NOMO-1 (cell line): ENCODE results near the gene PA2G4.
"Not testable (repeated sequence)": the region's sequence is repeated elsewhere in the genome, so short reads cannot be mapped to it uniquely, and the experiment has no call there.

Experiments used
- DNase-seq, 2 experiments: peaks; one replicate each; lab custom pipeline; 2025; ENCODE audit not compliant: unreplicated experiment in 2 of 2; lab: John Stamatoyannopoulos, UW

PA2G4 gene

DNA sequence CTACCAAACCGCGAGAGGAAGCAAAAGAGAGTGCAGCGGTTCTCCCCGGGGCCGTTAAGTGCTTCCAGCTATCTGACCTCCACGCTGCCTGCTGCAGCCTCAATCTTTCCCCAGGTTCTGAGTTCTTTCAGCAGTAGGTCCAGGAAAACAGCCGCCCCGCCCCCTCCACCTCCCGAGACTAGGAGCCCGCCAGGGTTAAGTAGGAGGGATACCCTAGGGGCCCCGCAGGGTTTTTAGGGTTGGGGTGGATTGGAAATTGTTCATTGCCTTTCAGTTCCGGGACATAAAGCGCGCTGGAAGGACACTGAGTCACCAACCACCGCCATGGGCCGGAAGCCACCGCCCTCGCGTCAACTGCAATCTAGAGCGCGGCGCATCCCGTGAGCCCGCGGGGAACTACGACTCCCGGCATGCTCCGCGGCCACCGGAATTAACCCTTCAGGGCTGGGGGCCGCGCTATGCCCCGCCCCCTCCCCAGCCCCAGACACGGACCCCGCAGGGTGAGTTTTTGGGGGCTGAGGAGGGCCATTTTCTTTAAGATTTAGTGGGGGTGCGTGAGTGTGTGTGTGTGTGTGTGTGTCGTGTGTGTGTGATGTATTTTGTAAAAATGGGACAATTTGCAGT, 47.9 kb downstream of the PA2G4 start, which contains the start of gene MYL6B:
TSS of gene MYL6B (plus strand) at position 456 of the 624 bp plus-strand sequence. CDS start 1,332 bp downstream, outside the sequence.
- peak; percentile 93 for DNase-seq

DNA sequence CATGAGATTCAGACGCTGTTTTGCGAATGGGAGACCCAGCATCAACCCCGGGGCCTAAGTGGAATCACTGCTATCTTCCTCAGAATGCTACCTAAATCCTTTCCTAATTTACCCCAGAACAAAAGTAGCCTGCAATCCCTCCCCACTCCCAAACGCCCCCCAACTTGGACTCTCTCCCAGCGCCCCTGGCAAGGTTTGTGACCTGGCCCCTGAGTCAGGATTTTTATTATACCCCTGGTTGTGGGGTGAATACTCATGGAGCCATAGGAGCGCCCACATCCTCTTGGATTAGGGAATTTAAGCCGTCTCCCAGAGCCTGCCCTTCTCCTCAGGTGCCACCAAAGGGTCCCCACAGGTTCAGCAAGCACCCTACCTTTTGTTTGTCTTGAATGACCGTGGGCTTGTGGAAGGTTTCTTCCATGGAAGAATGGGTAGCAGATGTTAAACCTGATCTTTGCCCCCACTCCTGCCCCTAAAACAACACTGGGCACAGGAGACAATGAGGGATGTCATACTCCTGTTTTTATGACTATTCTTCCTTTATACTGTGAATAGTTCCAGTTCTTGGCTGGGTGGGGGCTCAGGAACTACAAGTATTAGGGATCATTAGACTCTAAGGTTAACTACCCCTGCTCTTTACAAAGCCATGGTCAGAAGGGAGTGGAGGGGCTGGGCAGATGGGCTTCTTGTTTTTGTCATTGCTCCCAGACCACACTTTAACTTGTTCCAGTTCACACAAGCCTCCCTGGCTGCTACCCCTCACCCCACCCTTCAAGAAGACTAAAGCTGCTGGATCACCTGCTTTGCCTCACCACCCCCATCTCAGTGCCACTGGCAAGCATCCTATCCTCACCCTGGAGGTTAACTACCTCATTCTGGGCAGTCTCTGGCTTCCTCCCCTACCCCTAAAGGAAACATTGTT, 48.7 kb downstream of the PA2G4 start:
- DNase-seq, result no peak

DNA sequence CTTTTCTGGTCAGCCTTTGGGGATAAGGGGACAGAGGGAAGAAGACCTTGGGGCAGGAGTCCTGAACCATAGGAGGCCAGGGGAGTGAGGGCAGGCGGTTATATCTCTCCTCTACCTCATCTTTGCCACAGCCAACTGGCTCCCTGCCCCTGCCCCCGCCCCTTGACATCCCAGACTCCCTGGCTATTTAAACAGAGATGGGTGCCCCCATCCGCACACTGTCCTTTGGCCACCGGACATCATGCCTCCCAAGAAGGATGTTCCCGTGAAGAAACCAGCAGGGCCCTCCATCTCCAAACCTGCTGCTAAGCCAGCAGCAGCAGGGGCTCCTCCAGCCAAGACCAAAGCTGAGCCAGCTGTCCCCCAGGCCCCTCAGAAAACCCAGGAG, 49.3 kb downstream of the PA2G4 start:
- no peak for DNase-seq

DNA sequence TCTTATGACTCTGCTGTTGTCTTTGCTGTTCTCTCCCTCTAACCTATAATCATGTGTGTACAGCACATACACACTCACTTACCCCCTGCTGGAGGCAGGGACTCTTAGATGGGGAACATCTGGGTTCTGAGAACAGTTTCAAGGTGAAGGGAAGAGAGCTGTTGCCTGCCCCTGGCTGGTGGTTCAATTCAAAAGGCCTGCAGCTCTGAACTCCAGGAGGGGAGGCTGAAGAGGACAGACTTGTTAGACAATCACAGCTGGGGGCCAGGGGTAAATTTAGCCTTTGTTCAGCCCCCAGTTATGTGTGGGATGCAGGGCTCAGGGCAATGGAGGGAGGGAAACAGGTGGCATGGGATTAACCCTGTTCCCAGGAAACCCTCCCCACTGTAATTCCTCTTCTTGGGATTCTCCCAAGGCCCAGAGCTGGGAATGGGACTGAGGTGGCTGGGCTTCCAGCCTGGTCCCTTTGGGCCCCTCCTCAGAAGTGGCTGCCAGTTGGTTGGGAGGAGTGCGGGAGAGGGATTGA, 50.0 kb downstream of the PA2G4 start:
- no peak for DNase-seq

DNA sequence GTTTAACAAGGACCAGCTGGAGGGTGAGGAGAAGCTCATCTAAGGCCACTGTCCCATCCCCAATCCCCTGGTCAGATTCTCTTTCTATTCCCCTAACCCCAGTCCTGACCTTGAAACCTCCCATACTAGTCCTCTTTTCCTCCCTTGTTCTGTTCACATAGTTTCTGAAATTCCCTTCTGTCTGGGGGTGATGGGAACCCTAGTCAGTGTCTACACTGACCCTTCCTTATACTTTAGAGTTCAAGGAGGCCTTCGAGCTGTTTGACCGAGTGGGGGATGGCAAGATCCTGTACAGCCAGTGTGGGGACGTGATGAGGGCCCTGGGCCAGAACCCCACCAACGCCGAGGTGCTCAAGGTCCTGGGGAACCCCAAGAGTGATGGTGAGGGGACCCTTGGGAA, 50.5 kb downstream of the PA2G4 start:
- no peak for DNase-seq

DNA sequence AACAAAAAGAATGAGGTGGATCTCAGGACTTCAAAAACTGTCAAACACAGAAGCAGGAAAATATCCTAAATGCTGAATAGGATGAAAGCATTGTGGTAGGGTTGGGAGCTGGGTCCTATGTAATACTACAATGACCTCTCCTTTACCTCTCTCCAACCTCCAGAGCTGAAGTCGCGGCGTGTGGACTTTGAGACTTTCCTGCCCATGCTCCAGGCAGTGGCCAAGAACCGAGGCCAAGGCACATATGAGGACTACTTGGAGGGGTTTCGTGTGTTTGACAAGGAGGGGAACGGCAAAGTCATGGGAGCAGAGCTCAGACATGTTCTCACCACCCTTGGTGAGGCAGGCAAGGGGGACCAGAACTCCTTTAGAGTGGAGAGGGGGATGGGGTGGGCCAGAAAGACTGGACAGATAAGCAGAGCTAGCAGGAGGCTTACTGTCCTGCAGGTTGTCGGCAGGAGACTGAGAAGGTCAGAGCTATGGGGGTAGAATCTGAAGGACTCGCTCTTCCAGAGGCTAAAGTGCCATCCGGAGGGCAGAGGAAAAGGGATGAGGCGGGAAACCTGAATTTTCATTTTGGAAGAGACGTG, 51.0 kb downstream of the PA2G4 start:
- DNase-seq, result no peak

DNA sequence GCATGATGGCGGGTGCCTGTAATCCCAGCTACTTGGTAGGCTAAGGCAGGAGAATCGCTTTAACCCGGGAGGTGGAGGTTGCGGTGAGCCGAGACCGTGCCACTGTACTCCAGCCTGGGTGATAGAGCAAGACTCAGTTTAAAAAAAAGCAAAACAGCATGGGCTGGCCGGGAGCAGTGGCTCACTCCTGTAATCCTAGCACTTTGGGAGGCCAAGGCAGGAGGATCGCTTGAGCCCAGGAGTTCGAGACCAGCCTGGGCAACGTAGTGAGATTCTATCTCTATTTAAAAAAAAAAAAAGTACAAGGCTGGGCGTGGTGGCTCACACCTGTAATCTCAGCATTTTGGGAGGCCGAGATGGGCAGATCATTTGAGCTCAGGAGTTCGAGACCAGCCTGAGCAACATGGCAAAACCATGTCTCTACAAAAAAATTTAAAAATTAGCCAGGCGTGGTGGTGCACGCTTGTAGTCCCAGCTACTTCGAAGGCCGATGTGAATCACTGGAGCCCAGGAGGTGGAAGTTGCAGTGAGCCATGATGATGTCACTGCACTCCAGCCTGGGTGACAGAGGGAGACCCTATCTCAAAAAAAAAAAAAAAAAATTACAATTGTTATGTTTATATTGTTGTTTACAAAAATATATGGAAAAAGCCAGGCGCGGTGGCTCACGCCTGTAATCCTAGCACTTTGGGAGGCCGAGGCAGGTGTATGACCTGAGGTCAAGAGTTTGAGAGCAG, 52.3 kb downstream of the PA2G4 start:
- not testable (repeated sequence) for DNase-seq

DNA sequence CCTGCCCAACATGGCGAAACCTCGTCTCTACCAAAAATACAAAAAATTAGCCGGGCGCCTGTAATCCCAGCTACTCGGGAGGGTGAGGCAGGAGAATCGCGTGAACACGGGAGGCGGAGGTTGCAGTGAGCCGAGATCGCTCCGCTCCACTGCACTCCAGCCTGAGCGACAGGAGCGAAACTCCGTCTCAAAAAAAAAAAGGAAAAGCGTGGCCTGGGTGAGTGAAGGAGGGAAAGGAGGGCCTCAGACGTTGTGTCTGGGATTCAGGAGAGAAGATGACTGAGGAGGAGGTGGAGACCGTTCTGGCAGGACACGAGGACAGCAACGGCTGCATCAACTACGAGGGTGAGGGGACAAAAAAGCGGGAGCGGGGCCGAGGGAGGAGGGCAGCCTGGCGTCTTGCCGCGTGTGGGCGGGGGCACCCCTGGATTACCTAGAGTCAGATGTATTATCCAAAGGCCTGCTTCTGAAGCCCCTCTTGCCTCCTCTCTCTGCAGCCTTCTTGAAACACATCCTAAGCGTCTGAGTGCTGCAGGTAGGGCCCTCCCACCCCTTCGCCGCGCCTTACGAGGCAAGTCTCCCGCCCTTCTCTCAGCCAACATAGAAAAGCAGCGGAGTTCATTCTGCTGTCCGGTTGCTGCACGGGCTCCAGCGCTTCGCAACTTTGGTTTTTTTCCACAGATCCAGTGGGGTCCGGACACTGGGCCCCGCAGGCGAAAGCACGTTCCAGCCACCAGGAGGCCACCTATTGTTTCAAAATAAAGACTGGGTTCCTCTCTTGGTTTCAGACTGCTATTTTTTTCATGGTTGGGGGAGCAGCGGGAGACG, 53.1 kb downstream of the PA2G4 start:
- peak; percentile 86 to 89 for DNase-seq

DNA sequence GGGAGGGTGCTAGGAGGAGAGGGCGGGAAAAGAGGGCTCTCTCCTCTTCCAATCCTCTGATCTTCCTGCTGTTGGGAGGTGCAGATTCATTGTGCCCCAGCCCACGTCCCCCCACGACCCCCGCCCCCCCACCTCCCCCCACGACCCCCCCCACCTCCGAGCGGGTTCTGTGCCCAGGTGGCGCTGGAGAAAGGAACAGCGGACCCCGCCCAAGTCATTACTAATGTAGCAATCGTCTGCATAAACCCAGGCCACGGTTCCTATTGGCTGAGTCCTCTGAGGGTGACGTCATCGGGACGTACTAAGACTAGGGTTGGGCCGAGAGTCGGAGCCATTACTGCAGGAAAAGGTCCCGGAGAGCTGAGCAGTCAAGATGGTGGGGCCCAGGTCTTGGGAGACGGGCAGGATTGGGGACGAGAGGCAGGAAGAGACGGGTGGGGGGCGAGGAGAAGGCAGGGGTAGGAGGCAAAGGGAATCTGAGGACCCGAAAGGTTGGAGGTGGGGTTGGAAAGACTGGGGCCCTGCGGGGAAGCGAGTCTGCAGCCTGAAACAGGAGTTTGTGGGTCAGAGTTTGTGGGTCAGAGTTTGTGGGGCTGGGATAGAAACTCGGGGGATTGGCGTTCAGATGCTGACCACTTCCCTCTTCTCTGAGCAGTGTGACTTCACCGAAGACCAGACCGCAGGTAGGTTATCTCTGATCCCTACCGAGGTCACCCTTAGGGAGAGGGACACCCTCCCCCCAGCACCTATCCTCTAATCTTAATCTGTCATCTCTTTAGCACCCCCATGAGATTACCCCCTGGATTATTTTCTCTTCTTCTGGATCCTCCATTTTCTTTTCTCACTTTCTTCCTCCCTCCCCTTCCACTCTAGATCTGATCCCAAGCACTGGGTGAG, 53.9 kb downstream of the PA2G4 start, which contains the start of gene MYL6:
TSS of gene MYL6 (plus strand) at position 331 of the 897 bp plus-strand sequence. CDS start at position 374, 43 bp downstream.
- peak; percentile 96 to 98 for DNase-seq

DNA sequence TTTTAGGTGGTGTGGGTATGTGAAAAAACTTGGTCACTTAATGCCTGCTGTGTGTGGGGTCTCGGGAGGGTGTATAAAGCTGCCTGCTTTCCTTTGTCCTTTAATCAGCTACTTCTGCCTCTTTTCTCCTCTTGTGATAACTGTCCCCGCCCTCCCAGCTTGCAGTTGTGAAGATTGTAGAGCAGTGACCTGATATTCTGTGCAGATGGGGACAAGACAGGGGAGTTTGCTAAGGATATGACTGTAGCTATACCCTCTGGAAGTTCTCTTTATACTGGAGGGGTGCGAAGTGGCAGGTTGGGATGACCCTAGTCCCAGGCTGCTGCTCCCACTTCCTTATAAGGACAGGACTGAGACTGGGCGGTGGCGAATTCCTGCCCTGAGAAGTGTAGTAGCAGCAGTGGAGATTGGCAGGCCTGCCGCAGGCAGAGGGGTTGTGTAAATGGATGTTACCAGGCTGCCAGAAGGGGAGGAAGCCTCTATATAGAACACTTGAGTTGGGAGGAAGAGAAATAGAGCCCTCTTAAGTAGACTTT, 54.6 kb downstream of the PA2G4 start:
- DNase-seq, result peak in 1 of 2 experiments; percentile 68

DNA sequence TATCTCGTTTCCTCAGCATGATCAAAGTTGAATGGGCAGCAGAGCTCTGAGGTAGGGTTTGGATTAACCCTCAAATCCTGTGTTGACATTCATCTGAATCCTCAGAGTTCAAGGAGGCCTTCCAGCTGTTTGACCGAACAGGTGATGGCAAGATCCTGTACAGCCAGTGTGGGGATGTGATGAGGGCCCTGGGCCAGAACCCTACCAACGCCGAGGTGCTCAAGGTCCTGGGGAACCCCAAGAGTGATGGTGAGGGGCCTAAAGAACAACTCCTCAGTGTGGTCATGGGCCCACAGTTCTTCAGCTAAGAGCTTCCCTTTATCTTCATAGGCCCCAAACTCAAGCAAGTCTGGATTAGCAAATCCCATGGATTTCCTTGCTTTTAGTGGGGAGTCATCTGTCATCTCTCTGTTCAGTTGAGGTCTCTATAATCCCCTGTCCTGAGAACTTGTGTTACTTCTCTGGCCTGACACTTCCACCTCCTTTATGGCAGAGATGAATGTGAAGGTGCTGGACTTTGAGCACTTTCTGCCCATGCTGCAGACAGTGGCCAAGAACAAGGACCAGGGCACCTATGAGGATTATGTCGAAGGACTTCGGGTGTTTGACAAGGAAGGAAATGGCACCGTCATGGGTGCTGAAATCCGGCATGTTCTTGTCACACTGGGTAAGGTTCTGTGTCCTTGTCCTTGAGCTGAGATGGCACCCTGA, 55.3 kb downstream of the PA2G4 start:
- no peak for DNase-seq

DNA sequence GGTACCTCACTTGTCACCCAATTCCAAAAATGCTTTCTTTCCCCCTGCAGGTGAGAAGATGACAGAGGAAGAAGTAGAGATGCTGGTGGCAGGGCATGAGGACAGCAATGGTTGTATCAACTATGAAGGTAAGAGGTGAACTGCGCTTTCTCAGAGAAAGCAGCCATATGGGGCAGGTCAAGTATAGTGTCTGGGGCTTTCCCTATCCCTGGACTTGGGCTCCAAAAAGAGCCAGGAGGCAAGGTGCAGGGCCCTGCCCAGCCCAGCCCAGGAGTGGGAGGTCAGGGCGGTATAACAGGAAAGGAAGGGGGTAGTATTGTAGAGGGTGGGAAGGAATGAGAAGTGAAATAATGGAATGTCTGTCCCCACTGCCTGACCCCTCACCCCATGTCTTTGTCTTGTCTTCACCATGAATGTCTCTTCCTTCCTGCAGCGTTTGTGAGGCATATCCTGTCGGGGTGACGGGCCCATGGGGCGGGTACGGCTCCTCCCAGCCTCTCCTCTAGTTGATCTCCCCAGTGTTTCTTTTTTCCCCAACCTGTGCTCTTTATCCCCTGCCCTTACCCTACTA, 55.9 kb downstream of the PA2G4 start:
- peak in 1 of 2 experiments; percentile 10 for DNase-seq

DNA sequence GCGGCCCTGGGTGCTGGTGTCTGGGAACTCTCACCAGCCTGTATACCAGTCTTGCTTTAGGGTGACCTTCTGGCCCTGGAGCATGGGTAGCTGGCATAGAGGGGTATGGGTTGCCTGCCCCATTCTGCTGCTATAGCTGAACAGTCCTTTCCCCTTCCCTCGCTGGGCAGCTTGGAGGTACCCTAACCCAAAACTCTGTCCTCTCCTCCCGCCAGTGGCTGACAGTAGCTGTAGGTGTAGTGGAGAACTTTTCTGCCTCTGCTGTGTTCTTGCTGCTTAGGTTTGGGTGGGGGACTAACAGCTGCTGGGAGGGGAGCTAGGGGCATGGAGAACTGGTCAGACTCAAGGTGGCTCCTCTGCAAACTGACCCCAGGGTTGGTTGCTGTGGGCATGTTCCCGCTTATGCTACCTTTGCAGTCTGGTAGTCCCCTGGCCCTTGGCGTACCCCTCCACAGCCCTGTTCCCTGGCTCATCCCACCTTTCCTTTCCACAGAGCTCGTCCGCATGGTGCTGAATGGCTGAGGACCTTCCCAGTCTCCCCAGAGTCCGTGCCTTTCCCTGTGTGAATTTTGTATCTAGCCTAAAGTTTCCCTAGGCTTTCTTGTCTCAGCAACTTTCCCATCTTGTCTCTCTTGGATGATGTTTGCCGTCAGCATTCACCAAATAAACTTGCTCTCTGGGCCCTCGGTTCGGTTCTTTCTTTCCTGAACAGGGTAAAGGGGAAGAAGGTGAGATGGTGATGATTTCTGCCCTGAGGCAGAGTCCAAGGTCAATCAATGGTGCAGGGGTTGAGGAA, 56.7 kb downstream of the PA2G4 start:
- DNase-seq, result no peak

DNA sequence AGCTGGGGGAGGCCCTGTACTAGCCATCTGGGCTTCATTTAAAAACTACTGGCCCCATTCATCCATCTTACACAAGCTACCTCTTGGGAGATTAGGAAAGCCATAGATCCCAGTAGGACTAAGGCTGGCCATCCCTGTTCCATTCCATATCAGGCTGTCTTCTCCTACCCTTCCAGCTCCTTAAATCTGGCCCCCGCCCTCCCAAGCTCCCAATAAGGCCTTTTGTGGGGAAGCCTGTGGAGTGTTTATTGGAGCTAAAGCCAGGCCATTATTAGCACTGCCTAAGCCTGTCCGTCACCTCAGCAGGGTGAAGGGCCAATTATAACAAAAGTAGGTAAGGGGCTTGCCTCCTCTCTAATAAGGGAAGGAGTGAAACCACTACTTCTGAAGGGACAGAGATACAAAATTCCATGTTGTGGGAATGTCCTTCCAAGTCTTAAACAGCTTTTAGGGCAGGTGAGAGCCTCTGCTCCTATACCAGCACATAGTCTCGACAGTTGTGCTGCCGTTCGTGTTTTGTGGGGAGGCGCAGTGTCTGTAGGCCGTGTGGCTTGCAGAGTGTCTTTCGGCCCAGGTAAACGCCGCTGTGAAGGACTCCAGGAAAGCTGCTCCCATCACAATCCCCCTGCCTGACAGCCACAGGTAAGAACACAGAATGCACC, 57.5 kb downstream of the PA2G4 start:
- no peak for DNase-seq

DNA sequence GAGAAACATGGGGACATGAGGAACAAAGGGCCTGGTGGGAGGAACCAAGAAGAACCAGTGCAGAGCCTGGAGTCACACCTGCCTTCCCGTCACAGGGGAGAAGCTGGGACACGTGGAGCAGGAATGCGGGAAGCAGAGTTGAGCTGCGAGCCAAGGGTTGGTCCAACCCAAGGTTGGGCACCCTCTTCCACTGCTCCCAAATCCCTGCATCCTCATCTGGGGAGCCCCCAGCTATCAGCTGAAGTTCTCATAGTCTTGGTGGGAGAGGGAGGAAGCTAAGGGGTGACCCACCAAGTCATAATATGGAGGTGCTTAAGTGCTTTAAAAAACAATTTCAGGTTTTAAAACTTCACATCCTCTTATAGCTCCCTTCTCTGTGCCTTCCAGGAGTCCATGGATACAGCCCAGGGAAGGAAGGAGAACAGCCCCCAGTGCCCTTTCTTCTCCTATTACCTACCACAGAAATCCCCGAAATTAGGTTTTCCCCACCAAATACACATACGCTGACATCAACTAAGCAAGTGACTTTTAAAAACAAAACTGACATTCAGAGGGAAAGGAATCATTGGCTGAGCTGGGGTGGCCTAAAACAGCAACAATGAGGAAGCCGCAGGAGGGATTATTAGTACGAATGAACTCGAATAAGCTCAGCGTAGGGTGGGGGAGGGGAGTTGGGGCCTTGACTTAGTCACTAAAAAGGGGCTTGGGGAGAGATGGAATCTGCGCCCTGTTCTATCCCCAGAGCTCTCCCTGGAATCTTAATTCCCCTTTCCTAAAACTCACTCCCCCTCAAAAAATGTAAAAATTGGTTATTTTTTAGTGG, 58.3 kb downstream of the PA2G4 start:
- no peak for DNase-seq
